Measurements from ENCODE around the gene RPS8. TPM values are rescaled to one million over a fixed set of nuclear protein-coding genes. Genes with fewer than 3 reads are reported as not detected.
"Not testable (repeated sequence)": the region's sequence is repeated elsewhere in the genome, so short reads cannot be mapped to it uniquely, and the experiment has no call there.

The RPS8 gene
- total RNA-seq, 1 donor from 2014 or later: 4,281 TPM

DNA sequence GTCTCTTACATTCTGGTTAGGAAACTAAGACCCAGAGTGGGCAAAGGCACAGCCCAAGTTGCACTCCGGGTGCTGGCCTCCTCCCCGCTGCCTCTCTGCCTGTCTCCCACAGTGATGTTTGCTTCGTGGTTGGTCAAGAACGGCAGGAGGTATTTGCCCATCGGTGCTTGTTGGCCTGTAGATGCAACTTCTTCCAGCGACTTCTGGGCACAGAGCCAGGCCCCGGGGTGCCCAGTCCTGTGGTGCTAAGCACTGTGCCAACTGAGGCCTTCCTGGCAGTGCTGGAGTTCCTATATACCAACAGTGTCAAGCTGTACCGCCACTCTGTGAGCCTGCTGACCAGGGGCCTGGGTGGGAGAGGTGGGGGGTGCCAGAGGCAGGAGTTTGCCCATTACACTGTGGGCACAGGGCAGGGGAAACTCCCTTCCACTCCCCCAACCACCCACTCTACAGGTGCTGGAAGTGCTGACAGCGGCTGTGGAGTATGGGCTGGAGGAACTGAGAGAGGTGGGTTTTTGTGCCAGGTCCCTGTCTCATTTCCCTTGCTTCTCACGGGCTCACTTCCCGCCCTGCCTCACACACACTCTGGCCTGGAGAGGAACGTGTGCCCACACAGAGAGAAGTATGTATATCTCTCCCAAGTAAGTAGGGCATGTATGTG lies 34.9 kb downstream of the RPS8 start:
- Histone ChIP-seq H3K4me1 (peaks cover 50% of the 10 kb centered on the region), H3K36me3 (no peaks in the 10 kb centered on the region), H3K4me3 (no peak overlapping the region), H4K20me1 (ENCODE audit: low read depth) (no peaks in the 10 kb centered on the region), H3K27ac (no peak overlapping the region), H3K9me3 (ENCODE audit: low read depth) (no peaks in the 10 kb centered on the region), H2AFZ (replicated peaks) (no peak overlapping the region), H3K27me3 (no peaks in the 10 kb centered on the region), H3K4me2 (no peak overlapping the region), H3F3A (ENCODE audit: low read depth) (peaks cover 20% of the 10 kb centered on the region), H3K9ac (no peak overlapping the region), H3K79me2 (ENCODE audit: low read depth) (no peaks in the 10 kb centered on the region)
- DNase-seq (ENCODE audit: low spot score): no peak
- H3K36me3 Mint-ChIP-seq: peaks cover 9% of the 10 kb centered on the region
- H3K4me3 Mint-ChIP-seq: no peak overlapping the region
- H3K27me3 Mint-ChIP-seq (ENCODE audit: insufficient read depth, low read depth): peaks cover 21% of the 10 kb centered on the region
- no peaks in the 10 kb centered on the region for H3K9me3 Mint-ChIP-seq
- peaks cover 63% of the 10 kb centered on the region for H3K4me1 Mint-ChIP-seq
- TF ChIP-seq EZH2 (IDR thresholded peaks at IDR 0.05) (no peak), EZH2phosphoT487 (IDR thresholded peaks at IDR 0.05) (no peak)
- TF ChIP-seq, protein P1, sequence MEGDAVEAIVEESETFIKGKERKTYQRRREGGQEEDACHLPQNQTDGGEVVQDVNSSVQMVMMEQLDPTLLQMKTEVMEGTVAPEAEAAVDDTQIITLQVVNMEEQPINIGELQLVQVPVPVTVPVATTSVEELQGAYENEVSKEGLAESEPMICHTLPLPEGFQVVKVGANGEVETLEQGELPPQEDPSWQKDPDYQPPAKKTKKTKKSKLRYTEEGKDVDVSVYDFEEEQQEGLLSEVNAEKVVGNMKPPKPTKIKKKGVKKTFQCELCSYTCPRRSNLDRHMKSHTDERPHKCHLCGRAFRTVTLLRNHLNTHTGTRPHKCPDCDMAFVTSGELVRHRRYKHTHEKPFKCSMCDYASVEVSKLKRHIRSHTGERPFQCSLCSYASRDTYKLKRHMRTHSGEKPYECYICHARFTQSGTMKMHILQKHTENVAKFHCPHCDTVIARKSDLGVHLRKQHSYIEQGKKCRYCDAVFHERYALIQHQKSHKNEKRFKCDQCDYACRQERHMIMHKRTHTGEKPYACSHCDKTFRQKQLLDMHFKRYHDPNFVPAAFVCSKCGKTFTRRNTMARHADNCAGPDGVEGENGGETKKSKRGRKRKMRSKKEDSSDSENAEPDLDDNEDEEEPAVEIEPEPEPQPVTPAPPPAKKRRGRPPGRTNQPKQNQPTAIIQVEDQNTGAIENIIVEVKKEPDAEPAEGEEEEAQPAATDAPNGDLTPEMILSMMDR (IDR thresholded peaks at IDR 0.05): no peak
- H3K27ac Mint-ChIP-seq: peak overlapping the region; percentile 93

- Mint-ChIP-seq H3K27ac (peak overlapping the region; percentile 93), H3K4me1 (peaks cover 63% of the 10 kb centered on the region), H3K27me3 (ENCODE audit: insufficient read depth, low read depth) (peaks cover 22% of the 10 kb centered on the region)
- not testable (repeated sequence) for H3K9me3 Mint-ChIP-seq; H3K4me2 ChIP-seq; H3K36me3 Mint-ChIP-seq; H3K27me3 ChIP-seq; H3K36me3 ChIP-seq; DNase-seq (ENCODE audit: low spot score); H2AFZ ChIP-seq (replicated peaks); H3K4me3 Mint-ChIP-seq; H3K4me3 ChIP-seq; H3K9ac ChIP-seq; H3K27ac ChIP-seq; H3K9me3 ChIP-seq (ENCODE audit: low read depth); H4K20me1 ChIP-seq (ENCODE audit: low read depth); H3K79me2 ChIP-seq (ENCODE audit: low read depth)
- H3K4me1 ChIP-seq: peaks cover 50% of the 10 kb centered on the region
- peaks cover 22% of the 10 kb centered on the region for H3F3A ChIP-seq (ENCODE audit: low read depth)
Observed at GRCh38 chr1:44810762-44811105, 35.4 kb downstream of the RPS8 start.

- no peaks in the 10 kb centered on the region for H3K36me3 ChIP-seq
- H3K4me3 ChIP-seq: no peak overlapping the region
- H3F3A ChIP-seq (ENCODE audit: low read depth): peaks cover 25% of the 10 kb centered on the region
- H3K9ac ChIP-seq: no peak overlapping the region
- Mint-ChIP-seq H3K27me3 (ENCODE audit: insufficient read depth, low read depth) (peaks cover 22% of the 10 kb centered on the region), H3K36me3 (peaks cover 6% of the 10 kb centered on the region), H3K4me1 (peaks cover 63% of the 10 kb centered on the region), H3K9me3 (no peaks in the 10 kb centered on the region), H3K4me3 (peak overlapping the region; percentile 30), H3K27ac (peak overlapping the region; percentile 35)
- H2AFZ ChIP-seq (replicated peaks): no peak overlapping the region
- H4K20me1 ChIP-seq (ENCODE audit: low read depth): no peaks in the 10 kb centered on the region
- H3K27me3 ChIP-seq: no peaks in the 10 kb centered on the region
- no peaks in the 10 kb centered on the region for H3K9me3 ChIP-seq (ENCODE audit: low read depth)
- no peak overlapping the region for H3K4me2 ChIP-seq
- H3K27ac ChIP-seq: no peak overlapping the region
- peaks cover 50% of the 10 kb centered on the region for H3K4me1 ChIP-seq
- no peaks in the 10 kb centered on the region for H3K79me2 ChIP-seq (ENCODE audit: low read depth)
- TF ChIP-seq EZH2 (IDR thresholded peaks at IDR 0.05) (no peak), EZH2phosphoT487 (IDR thresholded peaks at IDR 0.05) (no peak)
- TF ChIP-seq, protein P1 (IDR thresholded peaks at IDR 0.05): no peak
- peak; percentile 46 for DNase-seq (ENCODE audit: low spot score)
Observed at GRCh38 chr1:44811234-44811633, 35.9 kb downstream of the RPS8 start.

- Mint-ChIP-seq H3K4me1 (peaks cover 53% of the 10 kb centered on the region), H3K9me3 (peaks cover 5% of the 10 kb centered on the region), H3K36me3 (peaks cover 9% of the 10 kb centered on the region), H3K27ac (no peak overlapping the region), H3K4me3 (no peak overlapping the region), H3K27me3 (ENCODE audit: insufficient read depth, low read depth) (peaks cover 11% of the 10 kb centered on the region)
- no peak overlapping the region for H3K27ac ChIP-seq
- H3K9ac ChIP-seq: no peak overlapping the region
- TF ChIP-seq EZH2phosphoT487 (IDR thresholded peaks at IDR 0.05) (no peak), EZH2 (IDR thresholded peaks at IDR 0.05) (no peak)
- TF ChIP-seq, protein P1 (IDR thresholded peaks at IDR 0.05): no peak
- no peaks in the 10 kb centered on the region for H3K36me3 ChIP-seq
- H2AFZ ChIP-seq (replicated peaks): no peak overlapping the region
- H3K27me3 ChIP-seq: no peaks in the 10 kb centered on the region
- H3K4me2 ChIP-seq: peak overlapping the region; percentile 59
- H3K79me2 ChIP-seq (ENCODE audit: low read depth): no peaks in the 10 kb centered on the region
- peak overlapping the region; percentile 25 for H3K4me3 ChIP-seq
- no peak for DNase-seq (ENCODE audit: low spot score)
- no peaks in the 10 kb centered on the region for H3K9me3 ChIP-seq (ENCODE audit: low read depth)
- no peaks in the 10 kb centered on the region for H4K20me1 ChIP-seq (ENCODE audit: low read depth)
- H3F3A ChIP-seq (ENCODE audit: low read depth): peaks cover 15% of the 10 kb centered on the region
- peaks cover 39% of the 10 kb centered on the region for H3K4me1 ChIP-seq
Observed at GRCh38 chr1:44812822-44813543, 37.6 kb downstream of the RPS8 start.

- H3K4me3 Mint-ChIP-seq, H3K9me3 Mint-ChIP-seq, H3K27ac Mint-ChIP-seq: not testable (repeated sequence)
Observed at GRCh38 chr1:44815926-44816325, 40.6 kb downstream of the RPS8 start.

More at GRCh38 chr1:44815926-44816325, 40.6 kb downstream of the RPS8 start:
- Mint-ChIP-seq H3K4me1 (peaks cover 49% of the 10 kb centered on the region), H3K27me3 (ENCODE audit: insufficient read depth, low read depth) (peaks cover 17% of the 10 kb centered on the region)
- H3K79me2 ChIP-seq (ENCODE audit: low read depth); H3K9me3 ChIP-seq (ENCODE audit: low read depth); H3K4me2 ChIP-seq; H3K27ac ChIP-seq; H3K9ac ChIP-seq; H3K36me3 Mint-ChIP-seq; H3K36me3 ChIP-seq; H3K4me3 ChIP-seq; H3K27me3 ChIP-seq; H4K20me1 ChIP-seq (ENCODE audit: low read depth); DNase-seq (ENCODE audit: low spot score); H2AFZ ChIP-seq (replicated peaks): not testable (repeated sequence)
- peaks cover 36% of the 10 kb centered on the region for H3F3A ChIP-seq (ENCODE audit: low read depth)
- peaks cover 27% of the 10 kb centered on the region for H3K4me1 ChIP-seq
